ENCODE measurements around the gene KAT6B.
"Not testable (repeated sequence)": the region's sequence is repeated elsewhere in the genome, so short reads cannot be mapped to it uniquely, and the experiment has no call there.

The KAT6B gene

GRCh38 chr10:74826142-74827044 is at the start of gene KAT6B:
TSS of gene KAT6B (plus strand) at chr10:74826600. CDS start at chr10:74842858, 16,258 bp downstream.
- DNase-seq: peak; percentile 100

GRCh38 chr10:74778436-74779094 is 47.8 kb upstream of the KAT6B start:
- DNase-seq: no peak

GRCh38 chr10:74781870-74782269 is 44.5 kb upstream of the KAT6B start:
- not testable (repeated sequence) for DNase-seq

GRCh38 chr10:74784462-74784861 is 41.9 kb upstream of the KAT6B start:
- DNase-seq: no peak

- DNase-seq: no peak
These were observed 40.3 kb upstream of the KAT6B start for GRCh38 chr10:74786126-74786525.

GRCh38 chr10:74787457-74787856 is 38.9 kb upstream of the KAT6B start:
- DNase-seq: no peak

- not testable (repeated sequence) for DNase-seq
These were observed 34.4 kb upstream of the KAT6B start for GRCh38 chr10:74791979-74792378.

- DNase-seq: no peak
These were observed 33.7 kb upstream of the KAT6B start for GRCh38 chr10:74792726-74793125.

GRCh38 chr10:74793240-74793639 is 33.2 kb upstream of the KAT6B start:
- not testable (repeated sequence) for DNase-seq

- no peak for DNase-seq
These were observed 31.9 kb upstream of the KAT6B start for GRCh38 chr10:74794531-74794930.

- no peak for DNase-seq
These were observed 28.9 kb upstream of the KAT6B start for GRCh38 chr10:74797550-74797949.

GRCh38 chr10:74799721-74800221 is 26.6 kb upstream of the KAT6B start:
- peak; percentile 58 for DNase-seq

GRCh38 chr10:74801447-74801846 is 25.0 kb upstream of the KAT6B start:
- DNase-seq: no peak

- DNase-seq: no peak
These were observed 17.9 kb upstream of the KAT6B start for GRCh38 chr10:74808501-74808900.

- DNase-seq: no peak
These were observed 16.3 kb upstream of the KAT6B start for GRCh38 chr10:74810087-74810486.

GRCh38 chr10:74813381-74814259 is 12.8 kb upstream of the KAT6B start:
- no peak for DNase-seq

GRCh38 chr10:74814797-74815196 is 11.6 kb upstream of the KAT6B start:
- no peak for DNase-seq

- DNase-seq: no peak
These were observed 9.4 kb upstream of the KAT6B start for GRCh38 chr10:74816824-74817498.

GRCh38 chr10:74821501-74821900 is 4.9 kb upstream of the KAT6B start:
- no peak for DNase-seq

GRCh38 chr10:74822101-74822500 is 4.3 kb upstream of the KAT6B start:
- no peak for DNase-seq

- DNase-seq: no peak
These were observed 3.8 kb upstream of the KAT6B start for GRCh38 chr10:74822521-74823089.

- DNase-seq: no peak
These were observed 2.6 kb upstream of the KAT6B start for GRCh38 chr10:74823791-74824183.

All from T1000 (cell line).